GM10248 (cell line): Measurements from ENCODE around the gene ABLIM1.

Experiments
- CTCF ChIA-PET: fragments of 300-600 bp; sonication (Branson Sonifier 250); formaldehyde crosslinking; extraction: SDS; loops from one replicate; lab custom pipeline; 2021; ENCODE audit warnings: antibody characterized with exemption; lab: Yijun Ruan, JAX
- POLR2A ChIA-PET: fragments of 350-650 bp; sonication (Branson Sonifier 250); formaldehyde crosslinking; extraction: SDS; loops from one replicate; lab custom pipeline; 2020; ENCODE audit warnings: antibody characterized with exemption; lab: Yijun Ruan, JAX
- DNase-seq: peaks from one replicate; pipeline ENCODE4 v3.0.0; 2012; ENCODE audit errors: extremely low spot score
- TF ChIP-seq, protein P1 (sequence below): IDR thresholded peaks from 2 replicates; pipeline ENCODE4 v1.5.1; 2012; ENCODE audit warnings: mild to moderate bottlenecking, low read depth; ENCODE audit errors: extremely low read depth, missing control alignments, control extremely low read depth

ABLIM1 gene

GRCh38 chr10:114658175-114658574 lies at the start of gene ABLIM1:
Gene ABLIM1, minus strand, starts transcription at chr10:114658275. Its CDS starts 75 bp downstream, at chr10:114658200.
- TF ChIP-seq, protein P1, sequence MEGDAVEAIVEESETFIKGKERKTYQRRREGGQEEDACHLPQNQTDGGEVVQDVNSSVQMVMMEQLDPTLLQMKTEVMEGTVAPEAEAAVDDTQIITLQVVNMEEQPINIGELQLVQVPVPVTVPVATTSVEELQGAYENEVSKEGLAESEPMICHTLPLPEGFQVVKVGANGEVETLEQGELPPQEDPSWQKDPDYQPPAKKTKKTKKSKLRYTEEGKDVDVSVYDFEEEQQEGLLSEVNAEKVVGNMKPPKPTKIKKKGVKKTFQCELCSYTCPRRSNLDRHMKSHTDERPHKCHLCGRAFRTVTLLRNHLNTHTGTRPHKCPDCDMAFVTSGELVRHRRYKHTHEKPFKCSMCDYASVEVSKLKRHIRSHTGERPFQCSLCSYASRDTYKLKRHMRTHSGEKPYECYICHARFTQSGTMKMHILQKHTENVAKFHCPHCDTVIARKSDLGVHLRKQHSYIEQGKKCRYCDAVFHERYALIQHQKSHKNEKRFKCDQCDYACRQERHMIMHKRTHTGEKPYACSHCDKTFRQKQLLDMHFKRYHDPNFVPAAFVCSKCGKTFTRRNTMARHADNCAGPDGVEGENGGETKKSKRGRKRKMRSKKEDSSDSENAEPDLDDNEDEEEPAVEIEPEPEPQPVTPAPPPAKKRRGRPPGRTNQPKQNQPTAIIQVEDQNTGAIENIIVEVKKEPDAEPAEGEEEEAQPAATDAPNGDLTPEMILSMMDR, result no peak
- POLR2A ChIA-PET, result no interaction called here
- no peak for DNase-seq
- CTCF ChIA-PET, result interaction anchor here (1.3 to 1.5 kb wide), 2 partner anchors 12 to 14 kb away, joined by 3 read pairs; no protein-coding TSS in a partner anchor

- ChIA-PET POLR2A (no interaction called here), CTCF (interaction anchor here (0.6 to 2.5 kb wide), 3 partner anchors 12 to 403 kb away, joined by 3 to 6 read pairs (median 3); no protein-coding TSS in a partner anchor)
- TF ChIP-seq, protein P1, result no peak
- DNase-seq, result no peak
These were observed 48.5 kb upstream of the ABLIM1 start for GRCh38 chr10:114706458-114707055.

DNA sequence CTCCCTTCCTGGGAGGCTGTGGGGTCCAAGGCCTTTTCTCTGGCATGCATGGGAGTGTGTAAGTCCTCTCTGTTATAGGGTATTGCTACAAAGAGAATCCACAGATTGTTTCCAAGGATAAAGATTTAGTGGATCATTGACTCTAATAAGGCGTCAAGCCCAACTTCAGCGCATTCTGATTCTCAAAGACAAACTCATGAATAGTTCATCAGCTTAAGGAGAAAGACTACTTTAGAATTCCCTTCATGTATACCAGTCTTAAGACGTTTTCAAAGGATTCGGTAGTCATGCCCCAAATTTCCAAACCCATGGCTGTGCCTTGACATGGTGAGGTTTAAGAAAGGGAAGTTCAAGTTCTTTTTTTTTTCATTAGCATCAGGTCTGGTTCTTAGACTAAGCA lies 46.6 kb upstream of the ABLIM1 start:
- no peak for DNase-seq
- ChIA-PET POLR2A (no interaction called here), CTCF (interaction anchor here (1.0 to 1.8 kb wide), 3 partner anchors 8 to 233 kb away, joined by 4 to 8 read pairs (median 4); no protein-coding TSS in a partner anchor)
- TF ChIP-seq, protein P1, result no peak

DNA sequence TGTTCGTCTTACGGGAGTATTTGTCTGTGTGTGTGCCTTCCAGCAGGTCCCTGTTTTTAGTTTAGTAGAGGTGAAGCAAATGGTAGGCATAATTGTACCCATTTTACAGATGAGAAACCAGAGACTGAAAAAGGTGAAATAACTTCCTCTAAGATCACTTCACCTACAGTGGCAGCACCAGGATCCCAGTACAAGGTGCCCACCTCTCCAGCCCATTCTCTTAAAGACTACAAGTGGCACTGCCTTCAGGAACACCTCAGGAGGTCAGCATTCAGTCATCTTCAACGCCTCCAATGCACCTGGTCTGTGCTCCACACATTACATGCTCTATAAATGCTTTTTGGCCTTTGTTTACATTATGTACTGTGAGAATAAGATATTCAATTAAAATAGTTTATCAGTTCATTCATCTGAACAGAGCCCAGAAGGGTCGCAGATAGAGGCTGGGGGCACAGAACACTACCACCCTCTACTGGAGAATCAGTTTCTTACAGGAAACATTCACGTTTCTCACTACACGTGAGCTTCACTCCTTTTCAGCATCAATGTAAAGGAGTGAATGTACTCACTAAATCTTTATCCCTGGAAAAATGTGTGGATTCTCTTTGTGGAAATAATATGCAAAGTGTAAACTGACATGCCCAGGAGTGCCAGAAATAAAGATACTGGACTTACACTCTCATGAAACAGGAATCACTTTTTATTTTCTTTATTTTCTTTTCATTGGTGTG lies 45.5 kb upstream of the ABLIM1 start:
- CTCF ChIA-PET, result interaction anchor here (0.7 to 2.0 kb wide), 9 partner anchors 10 to 273 kb away, joined by 3 to 8 read pairs (median 3); no protein-coding TSS in a partner anchor

GRCh38 chr10:114698271-114699061 lies 40.4 kb upstream of the ABLIM1 start:
- POLR2A ChIA-PET, result no interaction called here
- DNase-seq, result no peak
- TF ChIP-seq, protein P1, result no peak
- CTCF ChIA-PET, result interaction anchor here (0.9 kb wide), 1 partner anchor 21 kb away, joined by 3 read pairs; no protein-coding TSS in a partner anchor

More for the DNA sequence above, 45.5 kb upstream of the ABLIM1 start:
- POLR2A ChIA-PET, result no interaction called here
- TF ChIP-seq, protein P1, result peak; percentile 24
- DNase-seq, result peak; percentile 17
